Muscle layer of duodenum (tissue), 2 donors: ENCODE data around the gene SLC3A2.

Experiments
- H3K27ac ChIP-seq: one replicate; pipeline ENCODE4 v1.7.0; 2013; ENCODE audit warnings: mild to moderate bottlenecking, low read length
- H3K27me3 ChIP-seq: one replicate; pipeline ENCODE4 v1.7.0; 2013; ENCODE audit warnings: low read depth, mild to moderate bottlenecking, control low read depth, low read length
- H3K36me3 ChIP-seq, 2 donors: one replicate each; pipeline ENCODE4 v1.7.0; 2013; ENCODE audit warnings: low read length in 2 of 2, control low read depth in 1 of 2, mild to moderate bottlenecking in 1 of 2; ENCODE audit not compliant: insufficient read depth in 2 of 2, control insufficient read depth in 1 of 2
- H3K4me1 ChIP-seq, 2 donors: one replicate each; pipeline ENCODE4 v1.7.0; 2013; ENCODE audit warnings: low read length in 2 of 2, mild to moderate bottlenecking in 2 of 2, control low read depth in 1 of 2, moderate library complexity in 1 of 2; ENCODE audit not compliant: insufficient read depth in 2 of 2, control insufficient read depth in 1 of 2
- H3K4me3 ChIP-seq, 2 donors: one replicate each; pipeline ENCODE4 v1.7.0; 2013; ENCODE audit warnings: low read length in 2 of 2, low read depth in 1 of 2, mild to moderate bottlenecking in 1 of 2
- H3K9me3 ChIP-seq, 2 donors: one replicate each; pipeline ENCODE4 v1.7.0; 2013; ENCODE audit warnings: low read length in 2 of 2, control low read depth in 1 of 2, mild to moderate bottlenecking in 1 of 2; ENCODE audit not compliant: control insufficient read depth in 1 of 2
- donor health status: healthy.

SLC3A2 gene

GRCh38 chr11:62885137-62885750, 4.5 kb downstream of the SLC3A2 start:
- Histone ChIP-seq H3K27me3 (no peaks in the 10 kb centered on the region), H3K36me3 (peaks cover 58 to 86% of the 10 kb centered on the region in 2 donors), H3K4me1 (peaks cover 22 to 38% of the 10 kb centered on the region in 2 donors), H3K4me3 (no peak overlapping the region), H3K27ac (no peak overlapping the region), H3K9me3 (no peaks in the 10 kb centered on the region)

GRCh38 chr11:62888406-62888805, 7.7 kb downstream of the SLC3A2 start:
- Histone ChIP-seq H3K36me3 (peaks cover 49 to 61% of the 10 kb centered on the region in 2 donors), H3K27me3 (no peaks in the 10 kb centered on the region), H3K27ac (no peak overlapping the region), H3K4me3 (no peak overlapping the region), H3K4me1 (peaks cover 13 to 21% of the 10 kb centered on the region in 2 donors), H3K9me3 (no peaks in the 10 kb centered on the region)

- Histone ChIP-seq H3K27me3 (no peaks in the 10 kb centered on the region), H3K36me3 (peaks cover 42 to 54% of the 10 kb centered on the region in 2 donors), H3K9me3 (no peaks in the 10 kb centered on the region), H3K4me3 (no peak overlapping the region), H3K4me1 (peaks cover 9 to 14% of the 10 kb centered on the region in 2 donors), H3K27ac (no peak overlapping the region)
These were observed 8.4 kb downstream of the SLC3A2 start for GRCh38 chr11:62889126-62889483.

GRCh38 chr11:62889484-62890437, 9.1 kb downstream of the SLC3A2 start:
- H3K36me3 ChIP-seq, result peaks cover 36 to 47% of the 10 kb centered on the region in 2 donors
- no peaks in the 10 kb centered on the region for H3K9me3 ChIP-seq
- H3K27ac ChIP-seq, result no peak overlapping the region
- peaks cover 8 to 9% of the 10 kb centered on the region in 2 donors for H3K4me1 ChIP-seq
- H3K4me3 ChIP-seq, result no peak overlapping the region
- H3K27me3 ChIP-seq, result no peaks in the 10 kb centered on the region

- no peaks in the 10 kb centered on the region for H3K27me3 ChIP-seq
- peaks cover 0 to 5% of the 10 kb centered on the region in 2 donors for H3K4me1 ChIP-seq
- H3K4me3 ChIP-seq, result no peak overlapping the region
- peaks cover 20 to 22% of the 10 kb centered on the region in 2 donors for H3K36me3 ChIP-seq
- H3K27ac ChIP-seq, result no peak overlapping the region
- no peaks in the 10 kb centered on the region for H3K9me3 ChIP-seq
These were observed 11.6 kb downstream of the SLC3A2 start for GRCh38 chr11:62892077-62892922.

- H3K9me3 ChIP-seq, result no peaks in the 10 kb centered on the region
- H3K27me3 ChIP-seq, result no peaks in the 10 kb centered on the region
- no peaks in the 10 kb centered on the region for H3K4me1 ChIP-seq
- H3K27ac ChIP-seq, result no peak overlapping the region
- no peak overlapping the region for H3K4me3 ChIP-seq
- no peaks in the 10 kb centered on the region for H3K36me3 ChIP-seq
These were observed 14.8 kb downstream of the SLC3A2 start for GRCh38 chr11:62895501-62895900.

- Histone ChIP-seq H3K9me3 (no peaks in the 10 kb centered on the region), H3K36me3 (no peaks in the 10 kb centered on the region), H3K27me3 (no peaks in the 10 kb centered on the region), H3K4me1 (no peaks in the 10 kb centered on the region), H3K4me3 (no peak overlapping the region), H3K27ac (no peak overlapping the region)
These were observed 15.4 kb downstream of the SLC3A2 start for GRCh38 chr11:62896049-62896448.

GRCh38 chr11:62897311-62897710, 16.6 kb downstream of the SLC3A2 start:
- H3K36me3 ChIP-seq, result no peaks in the 10 kb centered on the region
- no peaks in the 10 kb centered on the region for H3K4me1 ChIP-seq
- H3K27me3 ChIP-seq, result no peaks in the 10 kb centered on the region
- H3K9me3 ChIP-seq, result no peaks in the 10 kb centered on the region
- H3K27ac ChIP-seq, result no peak overlapping the region
- no peak overlapping the region for H3K4me3 ChIP-seq

- Histone ChIP-seq H3K9me3 (no peaks in the 10 kb centered on the region), H3K4me1 (no peaks in the 10 kb centered on the region), H3K27me3 (no peaks in the 10 kb centered on the region), H3K27ac (no peak overlapping the region), H3K4me3 (no peak overlapping the region), H3K36me3 (no peaks in the 10 kb centered on the region)
These were observed 17.3 kb downstream of the SLC3A2 start for GRCh38 chr11:62898027-62898426.

GRCh38 chr11:62902932-62903331, 22.2 kb downstream of the SLC3A2 start:
- no peaks in the 10 kb centered on the region for H3K27me3 ChIP-seq
- no peaks in the 10 kb centered on the region for H3K9me3 ChIP-seq
- no peak overlapping the region for H3K27ac ChIP-seq
- no peaks in the 10 kb centered on the region for H3K36me3 ChIP-seq
- no peak overlapping the region for H3K4me3 ChIP-seq
- no peaks in the 10 kb centered on the region for H3K4me1 ChIP-seq

- no peaks in the 10 kb centered on the region for H3K9me3 ChIP-seq
- H3K4me1 ChIP-seq, result peaks cover 3 to 5% of the 10 kb centered on the region in 2 donors
- no peak overlapping the region for H3K27ac ChIP-seq
- no peak overlapping the region for H3K4me3 ChIP-seq
- no peaks in the 10 kb centered on the region for H3K27me3 ChIP-seq
- H3K36me3 ChIP-seq, result no peaks in the 10 kb centered on the region
These were observed 24.6 kb downstream of the SLC3A2 start for GRCh38 chr11:62905296-62905695.
